Neural progenitor cell (in vitro differentiated cells): ENCODE results near the gene SLC25A17. TPM values are rescaled to one million over a fixed set of nuclear protein-coding genes. Genes with fewer than 3 reads are reported as not detected.

Source experiments
- DNase-seq: peaks from one replicate; pipeline ENCODE4 v3.0.0-alpha.2; 2016; ENCODE audit warnings: low spot score
- H2AFZ ChIP-seq: fragments of 200-600 bp; sonication (generic); replicated peaks from 2 replicates; pipeline ENCODE4 v1.6.1; 2016; ENCODE audit warnings: antibody characterized with exemption
- H3F3A ChIP-seq: fragments of 200-600 bp; sonication (generic); 2 replicates; pipeline ENCODE4 v1.6.1; 2016; ENCODE audit warnings: antibody characterized with exemption, low read depth
- H3K27ac ChIP-seq: fragments of 200-600 bp; sonication (generic); 2 replicates; pipeline ENCODE4 v1.5.1; 2016; ENCODE audit warnings: mild to moderate bottlenecking
- H3K27me3 ChIP-seq: fragments of 200-600 bp; sonication (generic); 2 replicates; pipeline ENCODE4 v1.6.1; 2016; ENCODE audit warnings: mild to moderate bottlenecking, moderate library complexity
- H3K36me3 ChIP-seq: fragments of 200-600 bp; sonication (generic); 2 replicates; pipeline ENCODE4 v1.5.1; 2016
- H3K4me1 ChIP-seq: fragments of 200-600 bp; sonication (generic); 2 replicates; pipeline ENCODE4 v1.6.1; 2016; ENCODE audit warnings: mixed run types
- H3K4me2 ChIP-seq: fragments of 200-600 bp; sonication (generic); 2 replicates; pipeline ENCODE4 v1.6.1; 2016
- H3K4me3 ChIP-seq: fragments of 200-600 bp; sonication (generic); 2 replicates; pipeline ENCODE4 v1.5.1; 2016
- H3K79me2 ChIP-seq: fragments of 200-600 bp; sonication (generic); 2 replicates; pipeline ENCODE4 v1.6.1; 2016; ENCODE audit warnings: low read depth
- H3K9ac ChIP-seq: fragments of 200-600 bp; sonication (generic); 2 replicates; pipeline ENCODE4 v1.6.1; 2016
- H3K9me3 ChIP-seq: fragments of 200-600 bp; sonication (generic); 2 replicates; pipeline ENCODE4 v1.5.1; 2016; ENCODE audit warnings: low read depth
- H4K20me1 ChIP-seq: fragments of 200-600 bp; sonication (generic); 2 replicates; pipeline ENCODE4 v1.6.1; 2016; ENCODE audit warnings: low read depth
- H3K27ac Mint-ChIP-seq: 3 replicates; pipeline ENCODE4 v1.8.0; 2021; ENCODE audit warnings: mixed read lengths
- H3K27me3 Mint-ChIP-seq: 2 replicates; pipeline ENCODE4 v1.8.0; 2022; ENCODE audit warnings: low read depth, mild to moderate bottlenecking, inconsistent platforms, moderate library complexity, mixed read lengths; ENCODE audit not compliant: insufficient read depth
- H3K36me3 Mint-ChIP-seq: 3 replicates; pipeline ENCODE4 v1.8.0; 2021; ENCODE audit warnings: mixed read lengths
- H3K4me1 Mint-ChIP-seq: 3 replicates; pipeline ENCODE4 v1.8.0; 2021; ENCODE audit warnings: mixed read lengths
- H3K4me3 Mint-ChIP-seq: 3 replicates; pipeline ENCODE4 v1.8.0; 2021; ENCODE audit warnings: mild to moderate bottlenecking, moderate library complexity, mixed read lengths
- H3K9me3 Mint-ChIP-seq: 3 replicates; pipeline ENCODE4 v1.8.0; 2020; ENCODE audit warnings: mixed read lengths
- CTCF ChIP-seq: fragments of 200-600 bp; sonication (generic); IDR thresholded peaks from 2 replicates; pipeline ENCODE4 v1.5.1; 2017; ENCODE audit warnings: antibody characterized with exemption, mild to moderate bottlenecking
- EZH2 ChIP-seq: fragments of 200-600 bp; sonication (generic); IDR thresholded peaks from 2 replicates; pipeline ENCODE4 v1.6.1; 2017; ENCODE audit warnings: antibody characterized with exemption, mild to moderate bottlenecking, moderate library complexity
- EZH2phosphoT487 ChIP-seq: fragments of 200-600 bp; sonication (generic); IDR thresholded peaks from 2 replicates; pipeline ENCODE4 v1.6.1; 2017; ENCODE audit warnings: antibody characterized with exemption
- total RNA-seq: library from RNA; depleted of rRNA; stranded (reverse); fragments of >200 nt; gene quantifications from 2 replicates; pipeline ENCODE4 v1.2.3, GENCODE V29; 2015; ENCODE audit warnings: low replicate concordance

SLC25A17 gene
- total RNA-seq, 1 donor from 2014 or later, result 31.7 TPM

GRCh38 chr22:40797427-40797826, 21.7 kb downstream of the SLC25A17 start:
- H3K9ac ChIP-seq, result no peak overlapping the region
- no peaks in the 10 kb centered on the region for H3K9me3 Mint-ChIP-seq
- H3K4me1 ChIP-seq, result no peaks in the 10 kb centered on the region
- H3K27ac Mint-ChIP-seq, result no peak overlapping the region
- H3K27ac ChIP-seq, result no peak overlapping the region
- H3K4me2 ChIP-seq, result no peak overlapping the region
- TF ChIP-seq CTCF (no peak), EZH2phosphoT487 (no peak), EZH2 (no peak)
- H3K4me3 Mint-ChIP-seq, result no peak overlapping the region
- H3K36me3 Mint-ChIP-seq, result peaks cover 10% of the 10 kb centered on the region
- H3K27me3 Mint-ChIP-seq, result no peaks in the 10 kb centered on the region
- H3K4me3 ChIP-seq, result no peak overlapping the region
- H3F3A ChIP-seq, result no peaks in the 10 kb centered on the region
- H3K79me2 ChIP-seq, result no peaks in the 10 kb centered on the region
- H3K9me3 ChIP-seq, result no peaks in the 10 kb centered on the region
- H3K4me1 Mint-ChIP-seq, result no peaks in the 10 kb centered on the region
- no peak for DNase-seq
- H2AFZ ChIP-seq, result no peak overlapping the region
- H3K36me3 ChIP-seq, result no peaks in the 10 kb centered on the region
- H3K27me3 ChIP-seq, result no peaks in the 10 kb centered on the region
- H4K20me1 ChIP-seq, result no peaks in the 10 kb centered on the region

- H3K4me3 Mint-ChIP-seq, result no peak overlapping the region
- no peaks in the 10 kb centered on the region for H3K4me1 Mint-ChIP-seq
- no peak overlapping the region for H3K27ac ChIP-seq
- no peak overlapping the region for H3K9ac ChIP-seq
- H3K4me1 ChIP-seq, result no peaks in the 10 kb centered on the region
- no peaks in the 10 kb centered on the region for H3K9me3 Mint-ChIP-seq
- H2AFZ ChIP-seq, result no peak overlapping the region
- DNase-seq, result no peak
- H3F3A ChIP-seq, result no peaks in the 10 kb centered on the region
- H3K27me3 Mint-ChIP-seq, result no peaks in the 10 kb centered on the region
- no peaks in the 10 kb centered on the region for H3K27me3 ChIP-seq
- H3K79me2 ChIP-seq, result no peaks in the 10 kb centered on the region
- TF ChIP-seq EZH2 (no peak), EZH2phosphoT487 (no peak), CTCF (no peak)
- H3K27ac Mint-ChIP-seq, result no peak overlapping the region
- H3K36me3 Mint-ChIP-seq, result peaks cover 15% of the 10 kb centered on the region
- H3K4me2 ChIP-seq, result no peak overlapping the region
- H3K36me3 ChIP-seq, result no peaks in the 10 kb centered on the region
- no peaks in the 10 kb centered on the region for H4K20me1 ChIP-seq
- no peak overlapping the region for H3K4me3 ChIP-seq
- no peaks in the 10 kb centered on the region for H3K9me3 ChIP-seq
Observed at GRCh38 chr22:40792451-40792850, 26.7 kb downstream of the SLC25A17 start.

GRCh38 chr22:40791241-40791640, 27.9 kb downstream of the SLC25A17 start:
- H3K27ac Mint-ChIP-seq, result no peak overlapping the region
- H3K36me3 ChIP-seq, result no peaks in the 10 kb centered on the region
- H3K4me3 Mint-ChIP-seq, result no peak overlapping the region
- H3K4me3 ChIP-seq, result no peak overlapping the region
- no peaks in the 10 kb centered on the region for H3K79me2 ChIP-seq
- H3K4me1 ChIP-seq, result no peaks in the 10 kb centered on the region
- H4K20me1 ChIP-seq, result no peaks in the 10 kb centered on the region
- no peaks in the 10 kb centered on the region for H3F3A ChIP-seq
- H3K27me3 ChIP-seq, result no peaks in the 10 kb centered on the region
- no peaks in the 10 kb centered on the region for H3K27me3 Mint-ChIP-seq
- DNase-seq, result no peak
- H3K9ac ChIP-seq, result no peak overlapping the region
- H3K9me3 Mint-ChIP-seq, result no peaks in the 10 kb centered on the region
- peaks cover 15% of the 10 kb centered on the region for H3K36me3 Mint-ChIP-seq
- H3K4me2 ChIP-seq, result no peak overlapping the region
- no peaks in the 10 kb centered on the region for H3K4me1 Mint-ChIP-seq
- TF ChIP-seq CTCF (no peak), EZH2 (no peak), EZH2phosphoT487 (no peak)
- H2AFZ ChIP-seq, result no peak overlapping the region
- H3K27ac ChIP-seq, result no peak overlapping the region
- no peaks in the 10 kb centered on the region for H3K9me3 ChIP-seq
